OCI-LY7 (cell line): ENCODE results near the gene MVB12B. TPM values are rescaled to one million over a fixed set of nuclear protein-coding genes. Genes with fewer than 3 reads are reported as not detected.

ENCODE experiments used
- BruUV-seq: library from RNA; stranded (reverse); fragments of 400-500 nt; replicated peaks from 2 replicates; lab custom pipeline; 2021; lab: Mats Ljungman, UMichigan
- CTCF ChIA-PET: fragments of 300-600 bp; sonication (Branson Sonifier 250); formaldehyde crosslinking; loops from one replicate; lab custom pipeline; 2022; ENCODE audit warnings: antibody characterized with exemption; ENCODE audit not compliant: unreplicated experiment; lab: Charles Lee
- POLR2A ChIA-PET: fragments of 300-600 bp; sonication (Branson Sonifier 250); formaldehyde crosslinking; loops from one replicate; lab custom pipeline; 2022; ENCODE audit warnings: antibody characterized with exemption; lab: Charles Lee
- DNase-seq: peaks from one replicate; pipeline ENCODE4 v3.0.0-alpha.2; 2015; ENCODE audit warnings: low spot score
- H2AFZ ChIP-seq: fragments of 200-600 bp; sonication (generic), shearing (Covaris generic); 2 replicates; pipeline ENCODE4 v1.6.1; 2014; ENCODE audit warnings: mild to moderate bottlenecking, antibody characterized with exemption, low read length, moderate library complexity
- H3K27ac ChIP-seq: fragments of 200-600 bp; sonication (generic); 2 replicates; pipeline ENCODE4 v1.5.1; 2014; ENCODE audit warnings: mixed run types, low read depth, mild to moderate bottlenecking, moderate library complexity, low read length, inconsistent platforms; ENCODE audit not compliant: poor library complexity, severe bottlenecking
- H3K36me3 ChIP-seq: fragments of 200-600 bp; sonication (generic); 2 replicates; pipeline ENCODE4 v1.6.1; 2014; ENCODE audit warnings: mild to moderate bottlenecking, antibody characterized with exemption, low read length, moderate library complexity, mixed read lengths; ENCODE audit not compliant: insufficient read depth
- H3K4me1 ChIP-seq: fragments of 200-600 bp; sonication (generic); 2 replicates; pipeline ENCODE4 v1.5.1; 2014; ENCODE audit warnings: mild to moderate bottlenecking, low read length; ENCODE audit not compliant: insufficient read depth, poor library complexity, severe bottlenecking
- H3K4me2 ChIP-seq: fragments of 200-600 bp; sonication (generic); 2 replicates; pipeline ENCODE4 v1.6.1; 2014; ENCODE audit warnings: mild to moderate bottlenecking, low read length
- H3K4me3 ChIP-seq: fragments of 200-600 bp; sonication (generic); 2 replicates; pipeline ENCODE4 v1.5.1; 2014; ENCODE audit warnings: mild to moderate bottlenecking, low read depth, low read length; ENCODE audit not compliant: poor library complexity, severe bottlenecking
- H3K79me2 ChIP-seq: fragments of 200-600 bp; sonication (generic); 2 replicates; pipeline ENCODE4 v1.6.1; 2016; ENCODE audit warnings: low read depth, mild to moderate bottlenecking, low read length, moderate library complexity, mixed read lengths; ENCODE audit not compliant: insufficient read depth
- H3K9me2 ChIP-seq: fragments of 200-600 bp; sonication (generic); 2 replicates; pipeline ENCODE4 v1.6.1; 2016; ENCODE audit warnings: mild to moderate bottlenecking, low read length, mixed read lengths; ENCODE audit not compliant: insufficient read depth
- H3K9me3 ChIP-seq: fragments of 200-600 bp; sonication (generic); 2 replicates; pipeline ENCODE4 v1.6.1; 2014; ENCODE audit warnings: mild to moderate bottlenecking, mixed run types, low read length, mixed read lengths
- H4K20me1 ChIP-seq: fragments of 200-600 bp; sonication (generic); 2 replicates; pipeline ENCODE4 v1.6.1; 2014; ENCODE audit warnings: mild to moderate bottlenecking, antibody characterized with exemption, low read length, moderate library complexity, mixed read lengths; ENCODE audit not compliant: insufficient read depth
- EZH2phosphoT487 ChIP-seq: fragments of 200-600 bp; sonication (generic); IDR thresholded peaks from 2 replicates; pipeline ENCODE4 v1.6.1; 2018; ENCODE audit warnings: low read depth, borderline replicate concordance, mild to moderate bottlenecking, mixed run types, antibody characterized with exemption, low read length, moderate library complexity, mixed read lengths
- intact Hi-C: fragments of 100-400 bp; cut with micrococcal nuclease; formaldehyde crosslinking; loops from one replicate; pipeline ENCODE4 v1.10.0; 2022; ENCODE audit not compliant: unreplicated experiment
- total RNA-seq, 2 experiments: library from RNA; depleted of rRNA in 1 of 2; stranded (reverse); fragments of >200 nt in 1 of 2; shearing (Covaris generic) in 1 of 2; gene quantifications; 2 replicates each; pipeline ENCODE4 v1.2.3, GENCODE V29; 2014 to 2022
- TF ChIP-seq, protein P1 (sequence below): fragments of 200-600 bp; sonication (generic); conservative IDR thresholded peaks from 2 replicates; pipeline ENCODE4 v1.5.1; 2014; ENCODE audit warnings: mild to moderate bottlenecking, antibody characterized with exemption, low read length, moderate library complexity, mixed read lengths

MVB12B gene
- total RNA-seq, 2 experiments from 2014 or later, result 1.3 TPM; not detected in 1

DNA sequence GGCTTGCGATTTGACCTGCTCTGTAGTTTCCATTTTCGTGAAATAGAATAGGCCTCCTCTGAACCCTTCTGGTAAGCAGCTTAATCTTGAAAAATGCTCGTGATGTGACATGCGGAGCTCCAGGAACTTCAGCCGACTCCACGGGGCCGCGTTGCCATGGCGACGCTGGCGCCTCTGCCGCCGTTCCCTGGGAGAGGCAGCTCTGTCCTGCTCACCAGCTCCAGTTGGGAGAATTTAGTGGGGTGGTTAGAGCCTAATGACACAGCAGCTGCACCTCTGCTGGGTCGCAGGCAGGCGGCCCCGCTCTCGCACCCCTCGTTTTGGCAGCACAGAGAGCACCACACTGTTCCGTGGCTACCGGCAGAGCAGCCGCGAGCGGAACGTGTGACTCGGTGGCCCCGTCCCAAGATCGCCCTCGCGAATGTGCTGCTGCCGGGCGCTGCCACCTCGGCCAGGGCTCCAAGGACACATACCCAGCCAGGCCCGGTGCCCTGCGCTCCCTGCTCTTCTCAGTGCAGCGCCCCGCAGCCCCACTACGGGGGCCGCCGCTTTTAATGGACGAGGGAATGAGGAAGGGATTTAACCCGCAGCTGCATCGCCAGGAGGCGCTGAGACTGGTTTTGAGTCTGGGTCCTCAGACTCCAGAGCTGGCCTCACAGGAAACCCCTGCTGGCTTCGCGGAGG, 155.9 kb downstream of the MVB12B start:
- CTCF ChIA-PET, result no interaction called here
- POLR2A ChIA-PET, result interaction anchor here (0.6 kb wide), 2 partner anchors 266 to 1103 kb away, joined by 3 read pairs; no protein-coding TSS in a partner anchor

DNA sequence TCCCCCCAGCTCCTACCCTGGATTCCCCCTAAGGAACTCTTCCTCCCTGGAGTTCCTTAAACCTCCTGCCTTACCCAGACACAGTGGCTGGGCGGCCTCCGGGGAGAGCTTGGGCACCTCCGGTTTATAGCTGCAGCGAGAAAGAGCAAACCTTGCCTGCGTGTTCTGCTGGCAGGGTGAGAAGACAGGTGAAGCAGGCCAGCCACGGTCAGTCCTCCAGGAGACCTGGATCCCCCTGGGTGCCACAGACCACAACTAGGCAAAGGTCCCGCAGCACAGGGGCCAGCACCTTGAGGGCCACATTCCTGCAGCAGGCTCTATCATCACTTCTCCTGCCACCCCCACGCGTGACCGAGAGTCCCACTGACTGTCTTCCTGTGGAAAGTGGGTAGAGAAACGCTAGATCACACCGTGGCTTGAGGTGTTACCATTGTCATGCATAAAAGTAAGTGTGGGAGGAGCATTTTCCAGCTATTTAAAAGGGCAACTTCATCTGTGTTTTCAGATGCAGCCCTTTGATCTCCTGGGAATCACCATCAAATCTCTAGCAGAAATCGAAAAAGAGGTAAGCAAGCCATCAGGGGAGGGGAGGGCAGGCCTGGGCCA, 156.9 kb downstream of the MVB12B start:
- Histone ChIP-seq H3K4me3 (no peak overlapping the region), H3K79me2 (no peaks in the 10 kb centered on the region), H3K9me3 (no peaks in the 10 kb centered on the region), H3K36me3 (no peaks in the 10 kb centered on the region), H3K4me2 (no peak overlapping the region), H3K9me2 (no peaks in the 10 kb centered on the region), H4K20me1 (no peaks in the 10 kb centered on the region), H3K27ac (no peak overlapping the region), H2AFZ (no peak overlapping the region), H3K4me1 (no peaks in the 10 kb centered on the region)
- DNase-seq, result no peak
- BruUV-seq, result no TSS peak
- TF ChIP-seq, protein P1, sequence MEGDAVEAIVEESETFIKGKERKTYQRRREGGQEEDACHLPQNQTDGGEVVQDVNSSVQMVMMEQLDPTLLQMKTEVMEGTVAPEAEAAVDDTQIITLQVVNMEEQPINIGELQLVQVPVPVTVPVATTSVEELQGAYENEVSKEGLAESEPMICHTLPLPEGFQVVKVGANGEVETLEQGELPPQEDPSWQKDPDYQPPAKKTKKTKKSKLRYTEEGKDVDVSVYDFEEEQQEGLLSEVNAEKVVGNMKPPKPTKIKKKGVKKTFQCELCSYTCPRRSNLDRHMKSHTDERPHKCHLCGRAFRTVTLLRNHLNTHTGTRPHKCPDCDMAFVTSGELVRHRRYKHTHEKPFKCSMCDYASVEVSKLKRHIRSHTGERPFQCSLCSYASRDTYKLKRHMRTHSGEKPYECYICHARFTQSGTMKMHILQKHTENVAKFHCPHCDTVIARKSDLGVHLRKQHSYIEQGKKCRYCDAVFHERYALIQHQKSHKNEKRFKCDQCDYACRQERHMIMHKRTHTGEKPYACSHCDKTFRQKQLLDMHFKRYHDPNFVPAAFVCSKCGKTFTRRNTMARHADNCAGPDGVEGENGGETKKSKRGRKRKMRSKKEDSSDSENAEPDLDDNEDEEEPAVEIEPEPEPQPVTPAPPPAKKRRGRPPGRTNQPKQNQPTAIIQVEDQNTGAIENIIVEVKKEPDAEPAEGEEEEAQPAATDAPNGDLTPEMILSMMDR, result no peak
- TF ChIP-seq EZH2phosphoT487, result no peak
- CTCF ChIA-PET, result no interaction called here
- intact Hi-C loops, result no loop called here
- POLR2A ChIA-PET, result no interaction called here

More for the DNA sequence above, 155.9 kb downstream of the MVB12B start:
- Histone ChIP-seq H4K20me1 (no peaks in the 10 kb centered on the region), H3K9me3 (no peaks in the 10 kb centered on the region), H3K9me2 (no peaks in the 10 kb centered on the region), H3K79me2 (no peaks in the 10 kb centered on the region), H3K36me3 (no peaks in the 10 kb centered on the region), H3K27ac (no peak overlapping the region), H3K4me1 (no peaks in the 10 kb centered on the region), H3K4me2 (no peak overlapping the region), H3K4me3 (no peak overlapping the region), H2AFZ (no peak overlapping the region)
- intact Hi-C loops, result no loop called here
- no TSS peak for BruUV-seq
- no peak for DNase-seq
- TF ChIP-seq, protein P1, result no peak
- TF ChIP-seq EZH2phosphoT487, result no peak

DNA sequence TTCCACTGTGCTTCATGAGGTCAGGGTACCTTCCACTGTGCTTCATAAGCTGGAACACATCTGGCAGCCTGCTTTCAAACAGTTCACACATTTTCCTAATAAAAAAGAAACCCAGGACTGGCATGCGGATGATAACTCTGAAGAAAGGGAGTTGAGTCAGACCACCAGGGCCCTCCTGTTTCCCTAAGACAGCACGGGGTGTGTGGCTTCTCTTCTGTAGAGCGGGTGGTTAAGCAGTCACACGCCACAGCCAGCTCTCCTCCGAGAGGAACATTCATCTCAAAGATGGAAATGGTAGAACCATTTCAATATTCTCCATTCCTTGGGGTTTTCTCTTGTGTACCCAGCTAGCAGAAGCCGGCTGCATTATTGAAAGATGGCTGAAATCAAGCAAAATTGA, 159.0 kb downstream of the MVB12B start:
- DNase-seq, result no peak
- intact Hi-C loops, result no loop called here
- no TSS peak for BruUV-seq
- H3K9me3 ChIP-seq, result no peaks in the 10 kb centered on the region
- H2AFZ ChIP-seq, result no peak overlapping the region
- TF ChIP-seq EZH2phosphoT487, result no peak
- TF ChIP-seq, protein P1, result no peak
- H3K4me3 ChIP-seq, result no peak overlapping the region
- no peaks in the 10 kb centered on the region for H3K9me2 ChIP-seq
- no peak overlapping the region for H3K4me2 ChIP-seq
- H3K27ac ChIP-seq, result no peak overlapping the region
- no peaks in the 10 kb centered on the region for H3K79me2 ChIP-seq
- H4K20me1 ChIP-seq, result no peaks in the 10 kb centered on the region
- CTCF ChIA-PET, result no interaction called here
- POLR2A ChIA-PET, result no interaction called here
- no peaks in the 10 kb centered on the region for H3K4me1 ChIP-seq
- H3K36me3 ChIP-seq, result no peaks in the 10 kb centered on the region
